A549 treated with AZD2906 at 1 μM for 4 hours (cell line): Measurements from ENCODE around the gene MROH7. TPM values are rescaled to one million over a fixed set of nuclear protein-coding genes. Genes with fewer than 3 reads are reported as not detected.

Source experiments
- total RNA-seq: library from RNA; stranded (reverse); fragments of 200-300 nt; extraction: Qiagen RNA extraction; gene quantifications from 5 replicates; pipeline ENCODE4 v1.2.3, GENCODE V29; 2022

MROH7 gene
- 0.02 TPM in 1 of 5 replicates, not detected in the others for total RNA-seq

DNA sequence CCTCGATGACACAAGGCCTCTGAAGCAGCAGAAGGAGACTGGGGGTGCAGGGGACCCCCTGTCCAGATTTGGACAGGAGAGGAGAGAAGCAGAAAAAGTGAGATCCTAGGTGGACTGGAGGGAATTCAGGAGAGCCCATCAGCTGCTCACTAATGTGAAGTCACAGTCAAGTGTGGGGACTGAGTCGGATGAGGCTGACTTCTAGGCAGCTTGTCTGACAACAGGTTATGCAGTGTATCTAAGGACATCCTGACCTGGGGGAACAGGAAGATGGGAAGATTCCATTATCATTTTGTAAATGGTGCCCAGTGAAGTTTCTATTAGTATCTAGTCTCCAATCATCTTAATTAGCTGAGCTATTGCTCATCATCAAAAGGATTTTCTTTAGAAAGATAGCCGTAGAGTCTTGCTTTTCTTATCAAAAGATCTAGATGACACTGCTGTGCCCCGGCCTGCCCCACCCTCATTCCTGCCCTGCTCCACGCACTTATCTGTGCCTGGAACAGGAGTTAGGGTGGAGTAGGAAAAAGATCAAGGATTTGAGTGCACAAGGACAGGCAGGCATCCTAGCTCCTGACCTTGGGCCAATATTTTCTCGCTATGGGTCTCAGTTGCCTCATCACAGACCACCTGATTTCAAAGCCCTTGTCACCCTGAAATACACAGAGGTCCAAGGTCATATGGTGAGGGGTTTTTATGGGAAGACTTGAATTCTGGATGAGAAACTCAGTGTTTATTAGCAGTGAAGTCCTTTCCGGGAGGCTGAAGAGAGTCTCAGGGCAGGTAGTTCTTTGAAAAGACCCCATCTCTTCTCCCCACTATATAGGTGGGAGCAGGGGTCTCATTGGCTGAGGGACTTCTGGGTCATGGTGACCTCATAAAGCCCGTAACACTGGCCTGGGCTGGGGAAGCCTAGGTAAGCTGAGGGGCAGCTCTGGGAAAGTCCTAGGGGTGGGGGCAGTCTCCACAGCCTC, at the start of gene MROH7:
Gene MROH7, plus strand, starts transcription at position 924 of the 974 bp plus-strand sequence. CDS start 11,141 bp downstream, outside the sequence.

DNA sequence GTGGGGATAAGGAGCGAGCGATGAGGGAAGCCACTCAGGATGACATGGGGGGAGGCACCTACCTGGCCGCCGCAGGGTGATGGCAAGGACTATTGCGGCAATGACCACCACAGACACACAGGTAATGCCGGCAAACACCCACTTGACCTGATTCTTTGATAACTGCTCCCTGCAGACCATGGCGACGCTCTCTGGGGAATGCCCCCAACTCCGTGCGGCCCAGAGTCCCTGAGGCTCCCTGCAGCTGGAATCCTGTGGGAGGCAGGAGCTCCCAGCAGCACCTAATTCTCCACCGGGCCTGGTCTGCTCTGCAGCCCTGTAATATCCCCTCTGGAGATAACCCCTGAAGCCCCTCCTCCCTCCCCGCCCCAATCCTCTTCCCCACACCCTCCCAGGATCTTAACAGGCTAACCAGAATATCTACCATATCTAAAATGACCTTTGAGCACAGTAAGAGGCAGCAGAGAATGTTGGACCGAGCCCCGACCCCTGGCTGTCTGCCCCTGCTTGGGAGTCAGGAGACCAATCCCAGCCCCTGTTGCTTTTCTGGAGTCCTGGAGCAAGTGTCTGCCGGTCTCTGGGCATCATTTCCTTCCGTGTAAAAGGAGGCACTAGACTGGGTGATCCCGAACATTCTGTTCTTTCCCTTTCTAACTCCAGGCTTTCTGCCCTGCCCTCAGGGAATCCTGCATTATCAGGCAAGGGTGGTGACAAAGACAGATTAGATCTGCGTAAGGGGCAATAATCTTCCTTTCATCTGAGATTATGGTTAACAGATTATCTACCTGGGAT, 18.2 kb upstream of the MROH7 start, which contains the start of gene FAM151A:
Gene FAM151A, minus strand, starts transcription at position 310 of the 792 bp plus-strand sequence. Its CDS starts 130 bp downstream, at position 180.

DNA sequence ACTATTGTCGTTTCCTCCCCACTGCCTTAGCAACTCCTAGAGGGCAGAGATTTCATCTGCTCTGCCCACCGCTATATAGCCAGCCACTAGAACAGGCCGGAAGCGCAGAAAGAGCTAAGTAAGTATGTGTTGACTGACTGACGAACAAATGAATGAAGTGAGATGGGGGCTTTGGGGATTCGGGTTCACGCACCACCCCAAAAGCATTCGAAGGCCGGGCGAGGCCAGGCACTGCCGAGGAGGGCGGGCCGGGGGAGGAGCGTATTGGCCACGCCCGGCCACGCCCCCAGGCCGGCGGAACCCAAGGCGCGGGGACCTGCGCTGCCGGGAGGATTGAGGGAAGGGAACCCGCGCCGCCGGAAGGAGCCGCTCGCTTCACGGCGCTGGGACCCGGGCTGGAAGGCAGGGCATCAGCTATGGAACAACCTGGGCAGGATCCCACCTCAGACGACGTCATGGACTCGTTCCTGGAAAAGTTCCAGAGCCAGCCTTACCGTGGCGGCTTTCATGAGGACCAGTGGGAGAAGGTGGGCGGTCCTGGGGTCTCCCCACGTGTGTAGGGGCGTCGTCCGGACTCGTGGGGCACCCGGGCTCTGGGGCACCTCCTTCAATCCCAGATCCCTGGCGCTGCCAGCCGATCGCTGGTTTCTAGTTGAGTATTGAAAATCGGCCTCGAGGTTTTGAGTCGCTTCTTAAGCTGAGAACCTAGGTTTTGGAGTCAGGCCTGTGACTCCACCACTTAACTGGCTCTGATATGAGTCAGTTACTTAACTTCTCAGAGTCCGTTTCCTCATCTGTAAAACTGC, 74.1 kb downstream of the MROH7 start, which contains the start of gene TTC4:
Gene TTC4, plus strand, starts transcription at position 369 of the 806 bp plus-strand sequence. Its CDS starts 48 bp downstream, at position 417.

Other genes starting within 250 kb of the MROH7 start
- 5.5 to 6.7 TPM (median 6.1 TPM) in 5 replicates for gene SSBP3, start 235.4 kb upstream of the MROH7 start, total RNA-seq
- 2.3 to 2.6 TPM (median 2.5 TPM) in 5 replicates for gene ACOT11, start 93.6 kb upstream of the MROH7 start, total RNA-seq
- gene FAM151A, start 18.3 kb upstream of the MROH7 start, total RNA-seq = 0.26 to 0.41 TPM (median 0.31 TPM) in 5 replicates
- gene TTC4, start 74.1 kb downstream of the MROH7 start, total RNA-seq = 24.5 to 35.3 TPM (median 25.8 TPM) in 5 replicates
- gene PARS2, start 122.7 kb downstream of the MROH7 start, total RNA-seq = 4.5 to 5.2 TPM (median 4.8 TPM) in 5 replicates
- gene TTC22, start 159.5 kb downstream of the MROH7 start, total RNA-seq = 0.02 TPM in 1 of 5 replicates, not detected in the others
- gene DHCR24, start 245.4 kb downstream of the MROH7 start, total RNA-seq = 45.8 to 49.9 TPM (median 48.3 TPM) in 5 replicates